DMS53 treated with DMSO at 0.1 percent for 48 hours (cell line): Measurements from ENCODE around the gene CHMP4B.

Experiments
- DNase-seq: peaks from one replicate; lab custom pipeline; 2025; ENCODE audit not compliant: unreplicated experiment; lab: John Stamatoyannopoulos, UW

Gene CHMP4B

GRCh38 chr20:33890557-33890956 is 79.4 kb downstream of the CHMP4B start:
- DNase-seq, result no peak

DNA sequence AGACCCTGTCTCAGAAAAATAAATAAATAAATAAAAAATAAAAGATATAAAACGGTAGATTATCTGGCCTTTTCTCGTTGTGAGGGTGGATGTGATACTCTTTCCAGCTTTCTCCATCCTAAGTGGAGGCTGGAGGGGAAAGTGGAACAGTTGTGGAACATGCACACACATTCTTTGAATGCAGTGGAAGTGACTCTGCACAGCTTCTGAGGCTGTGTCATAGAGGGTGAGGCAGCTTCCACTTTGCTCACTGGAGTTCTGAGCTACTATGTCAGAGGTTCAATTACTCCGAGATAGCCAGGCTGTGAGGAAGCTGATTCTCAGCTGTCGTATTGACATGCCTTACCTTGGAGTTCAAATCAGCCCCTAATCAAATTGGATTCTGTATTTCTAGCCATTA is 82.2 kb downstream of the CHMP4B start:
- no peak for DNase-seq

- no peak for DNase-seq
These were observed 83.7 kb downstream of the CHMP4B start for GRCh38 chr20:33894798-33895197.

DNA sequence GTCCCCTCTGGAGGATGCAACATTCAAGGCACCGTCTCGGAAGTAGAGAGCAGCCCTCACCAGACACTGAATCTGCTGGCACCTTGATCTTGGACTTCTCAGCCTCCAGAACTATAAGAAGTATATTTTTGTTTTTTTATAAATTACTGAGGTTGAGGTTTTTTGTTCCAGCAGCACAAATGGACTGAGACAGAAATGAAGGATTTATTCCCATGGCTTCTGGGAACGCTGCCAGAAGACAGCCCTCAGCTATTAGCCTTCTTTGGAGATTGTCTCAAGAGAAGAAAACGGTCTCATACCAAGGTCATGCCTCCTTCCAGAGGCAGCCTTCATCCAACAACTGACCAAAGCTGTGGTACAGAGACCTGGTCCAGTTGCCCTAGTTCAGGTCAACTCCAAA is 85.4 kb downstream of the CHMP4B start:
- DNase-seq, result no peak

GRCh38 chr20:33897313-33897912 is 86.3 kb downstream of the CHMP4B start:
- DNase-seq, result no peak

DNA sequence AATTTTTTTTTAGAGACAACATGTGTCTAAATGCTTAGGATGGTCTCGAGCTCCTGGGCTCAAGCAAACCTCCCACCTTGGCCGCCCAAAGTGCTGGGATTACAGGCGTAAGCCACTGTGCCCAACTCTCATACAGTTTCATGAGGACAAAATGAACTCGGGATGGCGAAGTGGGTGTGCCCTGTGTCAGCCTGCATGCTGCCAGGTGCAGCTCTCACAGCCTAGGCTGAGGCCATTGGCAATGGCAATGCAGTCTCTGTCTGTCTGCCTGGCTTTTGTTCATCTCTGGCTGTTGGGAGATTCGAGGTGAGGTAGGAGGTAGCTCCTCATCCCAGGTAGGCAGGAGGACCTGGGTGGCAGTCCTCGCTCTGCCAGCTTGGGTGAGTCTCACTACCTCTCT is 88.0 kb downstream of the CHMP4B start:
- no peak for DNase-seq

- DNase-seq, result no peak
These were observed 89.5 kb downstream of the CHMP4B start for GRCh38 chr20:33900521-33901131.

DNA sequence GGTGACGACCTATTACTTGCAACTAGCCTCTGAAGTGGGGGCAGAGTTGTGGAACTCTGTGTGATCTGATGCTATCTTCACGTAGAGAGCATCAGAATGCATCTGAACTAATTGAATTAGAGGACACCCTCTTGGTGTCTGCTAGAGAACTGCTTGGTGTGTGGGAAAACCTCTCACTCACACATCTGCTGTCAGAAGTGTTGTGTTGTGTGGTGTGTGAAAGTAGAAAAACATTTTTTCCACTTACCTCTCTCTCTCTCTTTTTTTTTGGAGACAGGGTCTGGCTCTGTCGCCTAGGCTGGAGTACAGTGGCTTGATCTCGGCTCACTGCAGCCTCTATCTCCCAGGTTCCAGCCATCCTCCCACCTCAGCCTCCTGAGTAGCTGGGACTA is 90.0 kb downstream of the CHMP4B start:
- no peak for DNase-seq

- no peak for DNase-seq
These were observed 90.9 kb downstream of the CHMP4B start for GRCh38 chr20:33902011-33902410.
